ENCODE data around the gene MYO1F. TPM values are rescaled to one million over a fixed set of nuclear protein-coding genes. Genes with fewer than 3 reads are reported as not detected.

Gene MYO1F
- total RNA-seq, 4 donors from 2014 or later = 6.6 to 70.7 (median 10.9) TPM

DNA sequence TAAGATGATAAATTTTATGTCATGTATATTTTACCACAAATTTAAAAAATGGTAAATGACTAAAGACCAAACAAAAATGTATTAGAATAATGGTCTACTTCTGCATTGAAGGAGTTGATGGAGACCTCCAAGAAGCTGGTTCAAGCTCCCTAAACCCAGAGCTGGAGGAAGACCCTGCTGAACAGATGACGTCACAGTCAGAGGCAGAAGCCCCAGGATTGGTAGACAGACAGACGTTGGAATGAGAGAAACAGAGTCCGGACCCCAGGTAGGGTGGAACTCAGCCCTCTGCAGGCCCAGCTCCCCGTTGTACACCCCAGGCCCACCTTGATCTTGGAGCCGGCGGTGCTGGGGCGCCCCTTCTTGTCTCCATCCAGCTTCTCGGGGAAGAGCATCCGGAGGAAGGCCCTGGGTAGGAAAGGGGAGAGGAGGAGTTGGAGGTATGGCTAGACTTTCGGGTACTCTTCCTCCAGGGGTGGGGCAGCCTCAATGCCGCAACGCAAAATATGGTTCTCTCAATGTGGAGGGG is 37.6 kb downstream of the MYO1F start:
- Histone ChIP-seq H3K4me1 (no peaks in the 10 kb centered on the region), H3K4me3 (no peak overlapping the region), H3K27me3 (no peaks in the 10 kb centered on the region), H3K9me3 (no peaks in the 10 kb centered on the region), H3K36me3 (no peaks in the 10 kb centered on the region), H3K27ac (no peak overlapping the region)
- 79% methylated on average over 12 of the region's 12 CpGs; no CpG with 5 or more reads in 1 of the 2 donors for WGBS, 2 donors (ENCODE audit: low coverage in 1 of 2)
- DNase-seq = no peak
- intact Hi-C loops (cut with DNase I; ENCODE audit: low total_unique reads) (no loop called here), in situ Hi-C loops (cut with MboI; ENCODE audit: low pct_ligation_motif_present in 1 of 4, low pct_unique_long_range_greater_than_20kb in 1 of 4, low sequenced_read_pairs in 3 of 4) (no loop called here)
- TF ChIP-seq, protein P1, sequence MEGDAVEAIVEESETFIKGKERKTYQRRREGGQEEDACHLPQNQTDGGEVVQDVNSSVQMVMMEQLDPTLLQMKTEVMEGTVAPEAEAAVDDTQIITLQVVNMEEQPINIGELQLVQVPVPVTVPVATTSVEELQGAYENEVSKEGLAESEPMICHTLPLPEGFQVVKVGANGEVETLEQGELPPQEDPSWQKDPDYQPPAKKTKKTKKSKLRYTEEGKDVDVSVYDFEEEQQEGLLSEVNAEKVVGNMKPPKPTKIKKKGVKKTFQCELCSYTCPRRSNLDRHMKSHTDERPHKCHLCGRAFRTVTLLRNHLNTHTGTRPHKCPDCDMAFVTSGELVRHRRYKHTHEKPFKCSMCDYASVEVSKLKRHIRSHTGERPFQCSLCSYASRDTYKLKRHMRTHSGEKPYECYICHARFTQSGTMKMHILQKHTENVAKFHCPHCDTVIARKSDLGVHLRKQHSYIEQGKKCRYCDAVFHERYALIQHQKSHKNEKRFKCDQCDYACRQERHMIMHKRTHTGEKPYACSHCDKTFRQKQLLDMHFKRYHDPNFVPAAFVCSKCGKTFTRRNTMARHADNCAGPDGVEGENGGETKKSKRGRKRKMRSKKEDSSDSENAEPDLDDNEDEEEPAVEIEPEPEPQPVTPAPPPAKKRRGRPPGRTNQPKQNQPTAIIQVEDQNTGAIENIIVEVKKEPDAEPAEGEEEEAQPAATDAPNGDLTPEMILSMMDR (IDR thresholded peaks at IDR 0.05) = no peak
- no peak for TF ChIP-seq EP300 (IDR thresholded peaks at IDR 0.05; ENCODE audit: low read depth)
- TF ChIP-seq POLR2A (IDR thresholded peaks at IDR 0.05) = no peak
- TF ChIP-seq POLR2AphosphoS5 (IDR thresholded peaks at IDR 0.05) = no peak

DNA sequence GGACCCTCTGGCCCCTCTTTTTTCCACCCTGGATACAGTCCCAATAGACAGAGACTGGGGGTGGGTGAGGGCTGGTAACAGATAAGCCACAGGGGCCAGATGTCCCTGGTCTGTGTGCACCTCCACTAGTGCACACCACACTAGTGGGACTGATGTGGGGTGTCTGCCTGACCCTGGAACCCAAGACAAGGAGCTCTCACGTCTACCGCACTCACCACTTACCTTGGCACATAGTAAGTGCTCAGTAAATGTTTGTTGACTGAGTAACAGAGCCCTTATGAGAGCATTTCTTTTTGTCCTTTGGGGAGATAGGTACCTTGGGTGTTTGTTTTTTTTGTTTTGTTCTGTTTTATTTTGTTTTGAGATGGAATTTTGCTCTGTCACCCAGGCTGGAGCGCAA is 40.1 kb downstream of the MYO1F start:
- H3K36me3 ChIP-seq = no peaks in the 10 kb centered on the region
- H3K27ac ChIP-seq = no peak overlapping the region
- no peaks in the 10 kb centered on the region for H3K27me3 ChIP-seq
- peaks cover 0 to 5% (median 0%) of the 10 kb centered on the region in 4 donors for H3K4me1 ChIP-seq
- in situ Hi-C loops (cut with MboI; ENCODE audit: low pct_ligation_motif_present in 1 of 4, low pct_unique_long_range_greater_than_20kb in 1 of 4, low sequenced_read_pairs in 3 of 4) = no loop called here
- 79 to 87% methylated on average over 2 to 3 of the region's 3 CpGs for WGBS, 2 donors (ENCODE audit: low coverage in 1 of 2)
- H3K9me3 ChIP-seq = no peaks in the 10 kb centered on the region
- TF ChIP-seq POLR2AphosphoS5 (IDR thresholded peaks at IDR 0.05) (no peak), EP300 (IDR thresholded peaks at IDR 0.05; ENCODE audit: low read depth) (no peak), POLR2A (IDR thresholded peaks at IDR 0.05) (no peak)
- DNase-seq = no peak
- no peak overlapping the region for H3K4me3 ChIP-seq
- intact Hi-C loops (cut with DNase I; ENCODE audit: low total_unique reads) = no loop called here

DNA sequence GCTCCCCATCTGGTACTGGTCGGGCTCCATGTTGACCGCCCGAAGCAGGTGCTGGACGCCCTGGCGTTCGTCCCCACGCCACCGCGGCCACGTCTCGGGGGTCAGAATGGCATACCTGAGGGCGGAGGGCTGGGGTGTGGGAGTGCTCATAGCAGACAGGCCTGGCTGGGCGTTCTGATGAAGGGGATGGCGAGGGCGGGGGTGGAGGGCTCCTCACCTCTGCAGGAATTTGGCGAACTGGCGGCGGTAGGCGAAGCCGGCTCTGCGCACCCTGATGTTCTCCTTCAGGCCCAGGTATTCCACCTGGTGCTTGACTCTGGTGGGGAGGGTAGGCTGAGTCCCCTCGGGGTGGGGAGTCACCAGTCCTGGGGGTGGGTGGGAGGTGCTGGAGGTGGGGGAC is 41.0 kb downstream of the MYO1F start:
- in situ Hi-C loops (cut with MboI; ENCODE audit: low pct_ligation_motif_present in 1 of 4, low pct_unique_long_range_greater_than_20kb in 1 of 4, low sequenced_read_pairs in 3 of 4) = no loop called here
- WGBS, 2 donors (ENCODE audit: low coverage in 1 of 2) = 60 to 87% methylated on average over 2 to 15 of the region's 22 CpGs
- DNase-seq = no peak
- Histone ChIP-seq H3K9me3 (no peaks in the 10 kb centered on the region), H3K4me1 (peaks cover 0 to 10% (median 0%) of the 10 kb centered on the region in 4 donors), H3K36me3 (no peaks in the 10 kb centered on the region), H3K27ac (no peak overlapping the region), H3K27me3 (no peaks in the 10 kb centered on the region), H3K4me3 (no peak overlapping the region)
- TF ChIP-seq EP300 (IDR thresholded peaks at IDR 0.05; ENCODE audit: low read depth) (no peak), POLR2AphosphoS5 (IDR thresholded peaks at IDR 0.05) (no peak)
- TF ChIP-seq, protein P1 (IDR thresholded peaks at IDR 0.05) = no peak
- intact Hi-C loops (cut with DNase I; ENCODE audit: low total_unique reads) = no loop called here

DNA sequence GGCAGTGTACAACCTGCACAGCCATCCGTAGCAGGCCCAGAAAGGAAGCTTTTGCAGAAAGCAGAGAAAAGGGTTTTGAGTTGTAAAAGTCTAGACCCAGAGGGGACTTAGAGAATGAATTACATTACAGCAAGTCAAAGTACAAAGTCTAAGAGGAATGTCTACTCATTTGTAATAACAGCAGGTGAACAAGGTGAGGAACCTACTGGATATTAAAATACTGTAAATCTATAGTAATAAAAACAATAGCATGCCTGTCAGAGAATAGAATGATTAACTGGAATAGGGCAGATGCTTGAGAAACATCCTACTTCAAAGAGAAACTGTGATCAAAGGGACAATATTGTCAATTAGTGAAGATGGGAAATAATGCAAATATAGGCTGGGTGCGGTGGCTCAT is 45.0 kb downstream of the MYO1F start:
- DNase-seq = no peak
- intact Hi-C loops (cut with DNase I; ENCODE audit: low total_unique reads) = no loop called here
- Histone ChIP-seq H3K4me1 (peaks cover 0 to 10% (median 0%) of the 10 kb centered on the region in 4 donors), H3K4me3 (no peak overlapping the region), H3K27me3 (no peaks in the 10 kb centered on the region), H3K27ac (no peak overlapping the region), H3K36me3 (no peaks in the 10 kb centered on the region), H3K9me3 (no peaks in the 10 kb centered on the region)
- in situ Hi-C loops (cut with MboI; ENCODE audit: low pct_ligation_motif_present in 1 of 4, low pct_unique_long_range_greater_than_20kb in 1 of 4, low sequenced_read_pairs in 3 of 4) = no loop called here
- TF ChIP-seq POLR2A (IDR thresholded peaks at IDR 0.05) = no peak
- TF ChIP-seq, protein P1 (IDR thresholded peaks at IDR 0.05) = no peak
- TF ChIP-seq EP300 (IDR thresholded peaks at IDR 0.05; ENCODE audit: low read depth) = no peak
- TF ChIP-seq POLR2AphosphoS5 (IDR thresholded peaks at IDR 0.05) = no peak
- WGBS, 2 donors (ENCODE audit: low coverage in 1 of 2) = 21 to 53% methylated on average over 2 of the region's 2 CpGs

DNA sequence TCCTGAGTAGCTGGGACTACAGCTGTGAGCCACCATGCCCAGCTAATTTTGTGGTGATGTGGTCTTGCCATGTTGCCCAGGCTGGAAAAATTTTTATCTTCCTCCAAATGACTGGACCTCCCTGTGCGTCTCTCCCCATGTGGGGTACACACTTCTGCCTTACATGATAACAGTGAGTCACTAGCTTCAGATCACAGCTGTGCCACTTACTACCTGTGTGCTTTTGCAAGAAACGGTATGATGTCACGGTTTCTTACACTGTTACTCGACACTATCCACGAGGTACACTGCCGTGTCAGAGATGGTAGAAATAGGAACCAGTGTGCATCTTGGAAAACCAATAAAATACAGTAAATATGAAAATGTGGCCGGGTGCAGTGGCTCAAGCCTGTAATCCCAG is 45.8 kb downstream of the MYO1F start:
- Histone ChIP-seq H3K27ac (no peak overlapping the region), H3K9me3 (no peaks in the 10 kb centered on the region), H3K4me3 (no peak overlapping the region), H3K4me1 (peaks cover 0 to 15% (median 2%) of the 10 kb centered on the region in 4 donors), H3K27me3 (no peaks in the 10 kb centered on the region), H3K36me3 (no peaks in the 10 kb centered on the region)
- in situ Hi-C loops (cut with MboI; ENCODE audit: low pct_ligation_motif_present in 1 of 4, low pct_unique_long_range_greater_than_20kb in 1 of 4, low sequenced_read_pairs in 3 of 4) = no loop called here
- intact Hi-C loops (cut with DNase I; ENCODE audit: low total_unique reads) = no loop called here
- TF ChIP-seq EP300 (IDR thresholded peaks at IDR 0.05; ENCODE audit: low read depth) = no peak
- TF ChIP-seq POLR2A (IDR thresholded peaks at IDR 0.05) = no peak
- TF ChIP-seq POLR2AphosphoS5 (IDR thresholded peaks at IDR 0.05) = no peak
- TF ChIP-seq, protein P1 (IDR thresholded peaks at IDR 0.05) = no peak
- no peak for DNase-seq
- WGBS, 2 donors (ENCODE audit: low coverage in 1 of 2) = 93 to 95% methylated on average over 6 to 7 of the region's 7 CpGs

All from transverse colon (tissue), 4 donors.